Tibial nerve (tissue), 4 donors: Measurements from ENCODE around the gene EIF1AD.

Experiments used
- CTCF ChIP-seq, 5 experiments: fragments of 200-600 bp in 3 of 5; fragments of 450-650 bp in 2 of 5; sonication (generic) in 3 of 5; IDR thresholded peaks; one replicate each; pipeline ENCODE4 v1.5.1; 2016 to 2019; ENCODE audit warnings: antibody characterized with exemption in 5 of 5, mild to moderate bottlenecking in 3 of 5, moderate library complexity in 2 of 5
- EP300 ChIP-seq, 2 donors: sonication (generic); formaldehyde crosslinking; IDR thresholded peaks; one replicate each; pipeline ENCODE4 v1.6.1; 2017; ENCODE audit warnings: antibody characterized with exemption in 2 of 2, mild to moderate bottlenecking in 1 of 2

- no peak for TF ChIP-seq CTCF (IDR thresholded peaks at IDR 0.05)
- TF ChIP-seq EP300 (IDR thresholded peaks at IDR 0.05) = no peak
Observed at GRCh38 chr11:66003291-66003690, 1.3 kb upstream of the EIF1AD start.
